Measurements from ENCODE around the gene ELP4.

DNA sequence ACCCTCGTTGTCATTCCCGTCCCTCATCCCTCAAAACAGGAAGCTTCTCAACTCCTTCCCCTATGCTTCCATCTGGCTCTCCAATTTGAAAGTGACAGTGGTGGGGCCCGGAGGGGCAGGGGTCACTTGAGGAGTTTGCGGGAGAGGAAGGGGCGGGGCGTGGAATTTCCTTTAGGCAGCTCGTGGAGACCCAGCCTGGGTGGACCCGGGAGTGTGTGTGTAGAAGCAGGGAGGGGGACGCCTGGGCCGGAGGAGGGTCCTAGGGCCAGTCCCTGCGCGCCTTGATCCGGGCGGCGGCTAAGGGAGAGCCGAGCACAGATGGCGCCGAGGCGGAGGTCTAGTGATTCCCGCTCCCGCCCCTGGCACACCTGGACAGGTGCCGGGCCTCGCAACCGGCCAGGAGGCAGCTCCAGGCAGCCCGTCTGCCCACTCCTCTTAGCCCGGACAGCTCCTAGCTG lies 309.3 kb downstream of the ELP4 start:
- TF ChIP-seq GATA2 (IDR thresholded peaks at IDR 0.05; ENCODE audit: low read depth, low read length) (no peak), GATA3 (IDR thresholded peaks at IDR 0.05; ENCODE audit: low read depth, low read length) (no peak)

All from SH-SY5Y (cell line).